ENCODE results near the gene MEX3D. TPM values are rescaled to one million over a fixed set of nuclear protein-coding genes. Genes with fewer than 3 reads are reported as not detected.

Gene MEX3D
- total RNA-seq, 1 experiment from 2014 or later = 55.6 TPM

DNA sequence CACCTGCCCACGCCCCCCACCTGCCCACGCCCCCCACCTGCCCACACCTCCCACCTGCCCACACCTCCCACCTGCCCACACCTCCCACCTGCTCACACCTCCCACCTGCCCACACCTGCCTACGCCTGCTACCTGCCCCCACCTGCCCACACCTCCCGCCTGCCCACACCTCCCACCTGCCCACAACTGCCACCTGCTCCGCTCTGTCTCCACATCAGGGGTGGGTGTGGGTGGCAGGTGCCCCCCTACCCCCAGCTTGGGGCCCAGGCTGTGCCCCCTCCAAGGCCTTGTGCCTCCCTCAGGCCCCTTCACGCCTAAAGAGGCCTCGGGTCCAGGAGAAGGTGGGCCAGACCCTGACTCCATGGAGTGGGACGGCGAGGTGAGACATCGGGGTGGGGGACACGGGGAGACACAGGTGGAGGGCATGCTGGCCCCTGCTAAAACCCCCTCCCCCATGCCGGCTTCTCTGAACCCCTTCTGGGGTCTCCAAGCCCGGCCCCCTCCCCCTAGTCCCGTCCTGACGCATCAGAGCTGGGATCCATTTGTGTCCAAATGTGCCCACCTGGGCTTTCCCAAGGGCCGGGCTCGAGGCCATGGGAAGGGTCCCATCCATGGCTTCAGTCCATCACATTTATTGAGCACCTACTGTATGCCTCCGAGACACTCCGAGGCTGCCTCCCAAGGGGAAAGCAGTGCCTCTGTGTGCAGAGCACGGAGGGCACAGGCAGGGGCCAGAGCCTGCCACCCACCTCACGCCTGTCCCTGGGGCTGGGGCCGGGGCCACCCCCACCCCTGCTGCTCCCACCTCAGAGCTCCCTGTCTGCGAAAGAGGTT lies 39.3 kb downstream of the MEX3D start:
- intact Hi-C loops (cut with micrococcal nuclease; ENCODE audit: unreplicated experiment) = no loop called here
- H4K20me1 ChIP-seq (ENCODE audit: insufficient read depth) = no peaks in the 10 kb centered on the region
- no peaks in the 10 kb centered on the region for H3K36me3 ChIP-seq (ENCODE audit: low read depth)
- no peak overlapping the region for H2AFZ ChIP-seq
- H3K4me2 ChIP-seq = no peak overlapping the region
- H3K27ac ChIP-seq = no peak overlapping the region
- H3F3A ChIP-seq (ENCODE audit: insufficient read depth, low read depth) = no peaks in the 10 kb centered on the region
- TF ChIP-seq CTCF (conservative IDR thresholded peaks at IDR 0.05) (no peak), EZH2 (IDR thresholded peaks at IDR 0.05; ENCODE audit: low read depth) (no peak)
- H3K27me3 ChIP-seq (ENCODE audit: insufficient read depth, low read depth) = 0 out of 2 replicates have a peak, but pooled peaks cover 8% of the 10 kb centered on the region
- no peaks in the 10 kb centered on the region for H3K9me2 ChIP-seq (ENCODE audit: insufficient read depth)
- no peak for DNase-seq
- no peaks in the 10 kb centered on the region for H3K9me3 ChIP-seq (ENCODE audit: insufficient read depth, low read depth)
- H3K79me2 ChIP-seq (ENCODE audit: low read depth) = no peaks in the 10 kb centered on the region
- no peak overlapping the region for H3K4me3 ChIP-seq
- ChIA-PET CTCF (no interaction called here), POLR2A (ENCODE audit: unreplicated experiment) (no interaction called here)
- H3K4me1 ChIP-seq (replicated peaks; ENCODE audit: insufficient read depth) = no peaks in the 10 kb centered on the region
- BruUV-seq (replicated peaks) = no TSS peak

DNA sequence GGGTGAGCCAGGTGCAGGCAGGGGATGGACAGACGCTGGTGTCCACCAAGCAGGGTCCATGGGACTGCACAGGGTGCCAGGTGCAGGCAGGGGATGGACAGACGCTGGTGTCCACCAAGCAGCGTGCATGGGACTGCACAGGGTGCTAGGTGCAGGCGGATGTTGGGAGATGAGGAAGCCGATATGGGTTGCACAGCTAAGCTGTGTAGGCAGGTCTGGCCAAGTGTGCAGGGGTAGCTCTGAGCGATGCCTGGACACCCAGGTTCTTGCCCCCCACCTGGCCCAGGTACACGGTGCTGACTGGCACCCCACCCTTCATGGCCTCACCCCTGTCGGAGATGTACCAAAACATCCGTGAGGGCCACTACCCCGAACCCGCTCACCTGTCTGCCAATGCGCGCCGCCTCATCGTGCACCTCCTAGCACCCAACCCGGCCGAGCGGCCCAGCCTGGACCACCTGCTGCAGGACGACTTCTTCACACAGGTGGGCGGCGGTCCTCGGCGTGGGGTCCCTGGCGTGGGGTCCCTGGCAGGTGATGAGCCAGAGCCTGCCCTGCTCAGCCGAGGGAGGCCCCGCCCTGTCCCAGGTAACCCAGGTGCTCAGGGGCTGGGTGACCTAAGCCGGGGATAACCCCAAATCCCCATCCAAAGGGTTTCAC lies 40.3 kb downstream of the MEX3D start:
- H3K79me2 ChIP-seq (ENCODE audit: low read depth) = no peaks in the 10 kb centered on the region
- no peak overlapping the region for H3K27ac ChIP-seq
- no peaks in the 10 kb centered on the region for H3K36me3 ChIP-seq (ENCODE audit: low read depth)
- H3K4me2 ChIP-seq = no peak overlapping the region
- DNase-seq = no peak
- ChIA-PET CTCF (interaction anchor here (0.6 kb wide), 1 partner anchor 14 kb away, joined by 5 read pairs; no protein-coding TSS in a partner anchor), POLR2A (ENCODE audit: unreplicated experiment) (no interaction called here)
- no peaks in the 10 kb centered on the region for H4K20me1 ChIP-seq (ENCODE audit: insufficient read depth)
- no peak overlapping the region for H2AFZ ChIP-seq
- no peaks in the 10 kb centered on the region for H3K9me2 ChIP-seq (ENCODE audit: insufficient read depth)
- no peaks in the 10 kb centered on the region for H3K9me3 ChIP-seq (ENCODE audit: insufficient read depth, low read depth)
- 0 out of 2 replicates have a peak, but pooled peaks cover 8% of the 10 kb centered on the region for H3K27me3 ChIP-seq (ENCODE audit: insufficient read depth, low read depth)
- BruUV-seq (replicated peaks) = no TSS peak
- no peak for TF ChIP-seq EZH2 (IDR thresholded peaks at IDR 0.05; ENCODE audit: low read depth)
- no peak for TF ChIP-seq CTCF (conservative IDR thresholded peaks at IDR 0.05)
- intact Hi-C loops (cut with micrococcal nuclease; ENCODE audit: unreplicated experiment) = no loop called here
- H3K4me1 ChIP-seq (replicated peaks; ENCODE audit: insufficient read depth) = no peaks in the 10 kb centered on the region
- no peaks in the 10 kb centered on the region for H3F3A ChIP-seq (ENCODE audit: insufficient read depth, low read depth)
- no peak overlapping the region for H3K4me3 ChIP-seq

GRCh38 chr19:1526979-1527649 lies 41.0 kb downstream of the MEX3D start:
- CTCF ChIA-PET = no interaction called here

More at GRCh38 chr19:1526979-1527649, 41.0 kb downstream of the MEX3D start:
- no peak overlapping the region for H3K27ac ChIP-seq
- no peaks in the 10 kb centered on the region for H4K20me1 ChIP-seq (ENCODE audit: insufficient read depth)
- no peaks in the 10 kb centered on the region for H3K36me3 ChIP-seq (ENCODE audit: low read depth)
- H3F3A ChIP-seq (ENCODE audit: insufficient read depth, low read depth) = no peaks in the 10 kb centered on the region
- H3K4me2 ChIP-seq = no peak overlapping the region
- H3K4me1 ChIP-seq (replicated peaks; ENCODE audit: insufficient read depth) = no peaks in the 10 kb centered on the region
- no peaks in the 10 kb centered on the region for H3K9me3 ChIP-seq (ENCODE audit: insufficient read depth, low read depth)
- POLR2A ChIA-PET (ENCODE audit: unreplicated experiment) = no interaction called here
- H3K27me3 ChIP-seq (ENCODE audit: insufficient read depth, low read depth) = 0 out of 2 replicates have a peak, but pooled peaks cover 8% of the 10 kb centered on the region
- intact Hi-C loops (cut with micrococcal nuclease; ENCODE audit: unreplicated experiment) = no loop called here
- H3K4me3 ChIP-seq = no peak overlapping the region
- H3K79me2 ChIP-seq (ENCODE audit: low read depth) = no peaks in the 10 kb centered on the region
- no peak for DNase-seq
- TF ChIP-seq CTCF (conservative IDR thresholded peaks at IDR 0.05) (no peak), EZH2 (IDR thresholded peaks at IDR 0.05; ENCODE audit: low read depth) (no peak)
- H2AFZ ChIP-seq = no peak overlapping the region
- no TSS peak for BruUV-seq (replicated peaks)
- H3K9me2 ChIP-seq (ENCODE audit: insufficient read depth) = no peaks in the 10 kb centered on the region

Data from PC-9 (cell line).